ELR (cell line): Measurements from ENCODE around the gene SFXN1.

Experiments
- DNase-seq: peaks from one replicate; pipeline ENCODE4 v3.0.0-alpha.2; 2015; ENCODE audit warnings: low read depth

Gene SFXN1

GRCh38 chr5:175541264-175541663 is 62.9 kb downstream of the SFXN1 start:
- DNase-seq = no peak

- no peak for DNase-seq
Observed at GRCh38 chr5:175542232-175542965, 64.0 kb downstream of the SFXN1 start.

- no peak for DNase-seq
Observed at GRCh38 chr5:175542966-175543235, 64.5 kb downstream of the SFXN1 start.

- no peak for DNase-seq
Observed at GRCh38 chr5:175544108-175544511, 65.8 kb downstream of the SFXN1 start.

GRCh38 chr5:175544586-175544985 is 66.2 kb downstream of the SFXN1 start:
- no peak for DNase-seq

- DNase-seq = no peak
Observed at GRCh38 chr5:175547842-175548241, 69.5 kb downstream of the SFXN1 start.

- DNase-seq = no peak
Observed at GRCh38 chr5:175548626-175549311, 70.4 kb downstream of the SFXN1 start.

GRCh38 chr5:175550055-175550805 is 71.9 kb downstream of the SFXN1 start:
- DNase-seq = no peak

- DNase-seq = no peak
Observed at GRCh38 chr5:175551266-175551665, 72.9 kb downstream of the SFXN1 start.

- DNase-seq = no peak
Observed at GRCh38 chr5:175554296-175554695, 75.9 kb downstream of the SFXN1 start.

GRCh38 chr5:175555168-175555785 is 76.9 kb downstream of the SFXN1 start:
- DNase-seq = no peak

GRCh38 chr5:175556794-175557193 is 78.4 kb downstream of the SFXN1 start:
- DNase-seq = no peak

- DNase-seq = no peak
Observed at GRCh38 chr5:175557778-175558177, 79.4 kb downstream of the SFXN1 start.

GRCh38 chr5:175558801-175559480 is 80.6 kb downstream of the SFXN1 start:
- DNase-seq = no peak

- DNase-seq = no peak
Observed at GRCh38 chr5:175560011-175560410, 81.7 kb downstream of the SFXN1 start.

GRCh38 chr5:175561085-175561484 is 82.7 kb downstream of the SFXN1 start:
- DNase-seq = no peak

GRCh38 chr5:175564716-175565115 is 86.4 kb downstream of the SFXN1 start:
- DNase-seq = no peak

- no peak for DNase-seq
Observed at GRCh38 chr5:175566697-175567096, 88.3 kb downstream of the SFXN1 start.

GRCh38 chr5:175567954-175568353 is 89.6 kb downstream of the SFXN1 start:
- peak; percentile 8 for DNase-seq

GRCh38 chr5:175569701-175570100 is 91.3 kb downstream of the SFXN1 start:
- DNase-seq = no peak

GRCh38 chr5:175572886-175573285 is 94.5 kb downstream of the SFXN1 start:
- DNase-seq = peak; percentile 3
